HCT116 (cell line): ENCODE data around the gene ING3.

Experiments
- CBX3 ChIP-seq: IDR thresholded peaks from 2 replicates; pipeline ENCODE4 v1.6.1; 2012; ENCODE audit warnings: low read depth
- EZH2 ChIP-seq: fragments of 200-600 bp; sonication (generic); IDR thresholded peaks from 2 replicates; pipeline ENCODE4 v1.6.1; 2017; ENCODE audit warnings: antibody characterized with exemption, mixed run types
- POLR2A ChIP-seq: IDR thresholded peaks from 2 replicates; pipeline ENCODE4 v1.7.0; 2011; ENCODE audit warnings: borderline replicate concordance; ENCODE audit not compliant: insufficient read depth, insufficient read length; ENCODE audit errors: extremely low read depth
- POLR2AphosphoS5 ChIP-seq: IDR thresholded peaks from 2 replicates; pipeline ENCODE4 v1.6.1; 2011; ENCODE audit warnings: mild to moderate bottlenecking, low read depth, low read length, moderate library complexity
- SP1 ChIP-seq: IDR thresholded peaks from 2 replicates; pipeline ENCODE4 v1.6.1; 2012; ENCODE audit warnings: low read depth
- TF ChIP-seq, protein P1 (sequence below), 3 experiments: fragments of 200-600 bp in 1 of 3; sonication (generic) in 1 of 3; IDR thresholded peaks in 2 of 3; conservative IDR thresholded peaks in 1 of 3; 2 replicates each; pipeline ENCODE4 v1.5.1; 2012 to 2017; ENCODE audit warnings: low read depth in 2 of 3, low read length in 2 of 3, antibody characterized with exemption in 1 of 3, borderline replicate concordance in 1 of 3, control low read depth in 1 of 3, mild to moderate bottlenecking in 1 of 3, mixed read lengths in 1 of 3, mixed run types in 1 of 3, moderate library complexity in 1 of 3; ENCODE audit not compliant: insufficient read depth in 1 of 3
- TF ChIP-seq, protein P2 (sequence below): IDR thresholded peaks from 2 replicates; pipeline ENCODE4 v1.6.1; 2011; ENCODE audit warnings: mild to moderate bottlenecking, low read length, moderate library complexity; ENCODE audit not compliant: insufficient replicate concordance; ENCODE audit errors: extremely low read depth
- TF ChIP-seq, protein P3 (sequence below): IDR thresholded peaks from 2 replicates; pipeline ENCODE4 v1.6.1; 2012

DNA sequence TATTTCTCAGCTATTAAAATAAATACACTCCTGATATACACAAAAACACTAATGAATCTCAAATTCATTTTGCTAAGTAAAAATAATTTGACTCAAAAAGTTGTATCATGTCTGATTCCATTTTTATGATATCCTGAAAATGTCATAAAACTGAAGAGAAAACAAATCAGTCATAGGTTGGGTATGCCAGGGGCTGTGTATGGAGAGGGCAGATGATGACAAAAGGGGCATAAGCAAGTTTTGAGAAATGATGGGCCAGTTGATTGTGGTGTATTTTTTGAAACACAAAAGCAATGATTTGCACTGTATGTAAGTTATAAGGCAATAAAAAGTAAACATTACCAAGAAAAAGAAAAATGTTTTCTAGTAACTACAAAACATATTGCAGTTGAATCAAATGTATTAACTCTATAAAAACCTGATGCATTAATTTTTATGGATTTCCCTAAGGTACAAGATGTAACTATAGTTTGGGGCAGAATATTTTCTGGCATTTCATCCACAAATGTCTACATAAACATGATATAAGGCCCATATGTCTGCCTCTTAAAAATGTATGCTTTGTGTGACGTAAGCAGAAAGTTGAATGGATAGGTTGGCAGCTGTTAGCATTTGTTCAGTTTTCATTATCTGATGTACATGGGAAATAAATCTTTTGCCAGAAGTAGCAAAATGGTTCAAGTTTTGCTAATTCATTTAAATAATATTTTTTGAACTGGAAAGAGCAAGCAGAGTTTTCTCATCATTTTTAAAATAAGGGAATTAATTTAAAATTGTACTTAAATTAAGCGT lies 35.1 kb upstream of the ING3 start:
- TF ChIP-seq POLR2AphosphoS5 (no peak), EZH2 (no peak), CBX3 (no peak), SP1 (no peak), POLR2A (no peak)
- TF ChIP-seq, protein P1, sequence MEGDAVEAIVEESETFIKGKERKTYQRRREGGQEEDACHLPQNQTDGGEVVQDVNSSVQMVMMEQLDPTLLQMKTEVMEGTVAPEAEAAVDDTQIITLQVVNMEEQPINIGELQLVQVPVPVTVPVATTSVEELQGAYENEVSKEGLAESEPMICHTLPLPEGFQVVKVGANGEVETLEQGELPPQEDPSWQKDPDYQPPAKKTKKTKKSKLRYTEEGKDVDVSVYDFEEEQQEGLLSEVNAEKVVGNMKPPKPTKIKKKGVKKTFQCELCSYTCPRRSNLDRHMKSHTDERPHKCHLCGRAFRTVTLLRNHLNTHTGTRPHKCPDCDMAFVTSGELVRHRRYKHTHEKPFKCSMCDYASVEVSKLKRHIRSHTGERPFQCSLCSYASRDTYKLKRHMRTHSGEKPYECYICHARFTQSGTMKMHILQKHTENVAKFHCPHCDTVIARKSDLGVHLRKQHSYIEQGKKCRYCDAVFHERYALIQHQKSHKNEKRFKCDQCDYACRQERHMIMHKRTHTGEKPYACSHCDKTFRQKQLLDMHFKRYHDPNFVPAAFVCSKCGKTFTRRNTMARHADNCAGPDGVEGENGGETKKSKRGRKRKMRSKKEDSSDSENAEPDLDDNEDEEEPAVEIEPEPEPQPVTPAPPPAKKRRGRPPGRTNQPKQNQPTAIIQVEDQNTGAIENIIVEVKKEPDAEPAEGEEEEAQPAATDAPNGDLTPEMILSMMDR (IDR thresholded peaks at IDR 0.05 in 2 of 3, conservative IDR thresholded peaks at IDR 0.05 in 1 of 3; ENCODE audit: borderline replicate concordance in 1 of 3, insufficient read depth in 1 of 3, low read depth in 2 of 3, low read length in 2 of 3) = no peak
- TF ChIP-seq, protein P2, sequence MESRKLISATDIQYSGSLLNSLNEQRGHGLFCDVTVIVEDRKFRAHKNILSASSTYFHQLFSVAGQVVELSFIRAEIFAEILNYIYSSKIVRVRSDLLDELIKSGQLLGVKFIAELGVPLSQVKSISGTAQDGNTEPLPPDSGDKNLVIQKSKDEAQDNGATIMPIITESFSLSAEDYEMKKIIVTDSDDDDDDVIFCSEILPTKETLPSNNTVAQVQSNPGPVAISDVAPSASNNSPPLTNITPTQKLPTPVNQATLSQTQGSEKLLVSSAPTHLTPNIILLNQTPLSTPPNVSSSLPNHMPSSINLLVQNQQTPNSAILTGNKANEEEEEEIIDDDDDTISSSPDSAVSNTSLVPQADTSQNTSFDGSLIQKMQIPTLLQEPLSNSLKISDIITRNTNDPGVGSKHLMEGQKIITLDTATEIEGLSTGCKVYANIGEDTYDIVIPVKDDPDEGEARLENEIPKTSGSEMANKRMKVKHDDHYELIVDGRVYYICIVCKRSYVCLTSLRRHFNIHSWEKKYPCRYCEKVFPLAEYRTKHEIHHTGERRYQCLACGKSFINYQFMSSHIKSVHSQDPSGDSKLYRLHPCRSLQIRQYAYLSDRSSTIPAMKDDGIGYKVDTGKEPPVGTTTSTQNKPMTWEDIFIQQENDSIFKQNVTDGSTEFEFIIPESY = no peak
- TF ChIP-seq, protein P3, sequence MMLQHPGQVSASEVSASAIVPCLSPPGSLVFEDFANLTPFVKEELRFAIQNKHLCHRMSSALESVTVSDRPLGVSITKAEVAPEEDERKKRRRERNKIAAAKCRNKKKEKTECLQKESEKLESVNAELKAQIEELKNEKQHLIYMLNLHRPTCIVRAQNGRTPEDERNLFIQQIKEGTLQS = no peak
